Duodenal mucosa (tissue), 2 donors: ENCODE results near the gene IFNGR1.

Experiments
- H3K27ac ChIP-seq: one replicate; pipeline ENCODE4 v1.7.0; 2013; ENCODE audit warnings: low read depth, low read length
- H3K27me3 ChIP-seq, 2 donors: one replicate each; pipeline ENCODE4 v1.7.0; 2013; ENCODE audit warnings: low read length in 2 of 2, control low read depth in 1 of 2; ENCODE audit not compliant: insufficient read depth in 2 of 2, control insufficient read depth in 1 of 2
- H3K36me3 ChIP-seq, 2 donors: one replicate each; pipeline ENCODE4 v1.7.0; 2013; ENCODE audit warnings: low read length in 2 of 2, control low read depth in 1 of 2; ENCODE audit not compliant: insufficient read depth in 2 of 2, control insufficient read depth in 1 of 2
- H3K4me1 ChIP-seq, 2 donors: one replicate each; pipeline ENCODE4 v1.7.0; 2013; ENCODE audit warnings: low read length in 2 of 2, control low read depth in 1 of 2; ENCODE audit not compliant: insufficient read depth in 2 of 2, control insufficient read depth in 1 of 2
- H3K4me3 ChIP-seq, 2 donors: one replicate each; pipeline ENCODE4 v1.7.0; 2013; ENCODE audit warnings: low read length in 2 of 2, low read depth in 1 of 2
- H3K9ac ChIP-seq, 2 donors: one replicate each; pipeline ENCODE4 v1.7.0; 2013; ENCODE audit warnings: low read length in 2 of 2, low read depth in 1 of 2
- H3K9me3 ChIP-seq, 2 donors: one replicate each; pipeline ENCODE4 v1.7.0; 2013; ENCODE audit warnings: low read length in 2 of 2, control low read depth in 1 of 2; ENCODE audit not compliant: control insufficient read depth in 1 of 2

The IFNGR1 gene

GRCh38 chr6:137236581-137237355 lies 17.6 kb upstream of the IFNGR1 start:
- Histone ChIP-seq H3K4me1 (peaks cover 29 to 45% of the 10 kb centered on the region in 2 donors), H3K27me3 (no peaks in the 10 kb centered on the region), H3K4me3 (no peak overlapping the region), H3K9ac (no peak overlapping the region), H3K36me3 (no peaks in the 10 kb centered on the region), H3K27ac (no peak overlapping the region), H3K9me3 (no peaks in the 10 kb centered on the region)

DNA sequence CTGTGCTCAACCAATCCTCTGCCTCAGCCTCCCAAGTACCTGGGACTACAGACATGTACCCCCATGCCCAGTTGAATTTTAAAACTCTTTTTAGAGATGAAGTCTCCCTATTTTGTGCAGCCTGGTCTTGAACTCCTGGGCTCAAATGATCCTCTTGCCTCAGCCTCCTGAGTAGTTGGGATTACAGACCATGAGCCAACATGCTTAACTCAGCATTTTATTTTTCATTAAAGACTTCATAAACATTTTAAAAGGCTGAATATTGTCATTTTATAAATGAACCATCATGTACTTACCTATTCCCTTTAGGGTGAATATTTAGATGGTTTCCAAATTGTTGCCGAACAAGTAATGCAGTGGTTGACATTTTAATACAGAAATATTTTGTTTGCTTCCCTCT lies 16.5 kb upstream of the IFNGR1 start:
- Histone ChIP-seq H3K27ac (no peak overlapping the region), H3K36me3 (no peaks in the 10 kb centered on the region), H3K27me3 (no peaks in the 10 kb centered on the region), H3K4me3 (no peak overlapping the region), H3K9me3 (no peaks in the 10 kb centered on the region), H3K9ac (no peak overlapping the region), H3K4me1 (peaks cover 38 to 45% of the 10 kb centered on the region in 2 donors)

- peak overlapping the region; percentile 53 for H3K27ac ChIP-seq
- H3K9ac ChIP-seq, result peak overlapping the region in 1 of 2 donors; percentile 49
- peaks cover 39 to 50% of the 10 kb centered on the region in 2 donors for H3K4me1 ChIP-seq
- H3K27me3 ChIP-seq, result no peaks in the 10 kb centered on the region
- peak overlapping the region; percentile 29 to 50 for H3K4me3 ChIP-seq
- H3K9me3 ChIP-seq, result no peaks in the 10 kb centered on the region
- H3K36me3 ChIP-seq, result no peaks in the 10 kb centered on the region
These were observed 15.0 kb upstream of the IFNGR1 start for GRCh38 chr6:137233911-137234863.

DNA sequence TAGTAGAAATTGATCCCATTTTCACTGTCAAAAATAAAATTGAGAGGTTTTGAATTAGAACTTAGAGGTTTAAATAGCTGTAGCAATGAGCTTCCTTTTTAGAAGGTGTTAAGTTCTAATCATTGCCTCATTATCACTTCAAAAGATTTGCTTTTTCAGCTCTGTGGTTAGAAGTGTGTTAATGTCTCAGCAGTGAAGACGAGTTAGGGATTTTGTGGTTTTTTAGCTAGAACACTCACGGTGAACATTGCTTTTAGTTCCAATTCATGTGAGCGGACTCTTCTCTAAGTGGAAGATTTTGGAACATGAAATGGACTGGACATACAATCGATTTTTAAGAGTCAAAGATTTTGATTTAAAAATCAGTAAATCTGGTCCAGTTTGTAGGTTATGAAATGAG lies 12.7 kb upstream of the IFNGR1 start:
- no peak overlapping the region for H3K27ac ChIP-seq
- H3K9ac ChIP-seq, result no peak overlapping the region
- H3K36me3 ChIP-seq, result no peaks in the 10 kb centered on the region
- H3K27me3 ChIP-seq, result no peaks in the 10 kb centered on the region
- no peaks in the 10 kb centered on the region for H3K9me3 ChIP-seq
- no peak overlapping the region for H3K4me3 ChIP-seq
- H3K4me1 ChIP-seq, result peaks cover 51 to 52% of the 10 kb centered on the region in 2 donors

GRCh38 chr6:137230956-137231555 lies 11.9 kb upstream of the IFNGR1 start:
- Histone ChIP-seq H3K36me3 (no peaks in the 10 kb centered on the region), H3K27ac (peak overlapping the region; percentile 15), H3K4me1 (peaks cover 50 to 52% of the 10 kb centered on the region in 2 donors), H3K9ac (no peak overlapping the region), H3K27me3 (no peaks in the 10 kb centered on the region), H3K4me3 (no peak overlapping the region), H3K9me3 (no peaks in the 10 kb centered on the region)

- Histone ChIP-seq H3K9me3 (no peaks in the 10 kb centered on the region), H3K9ac (no peak overlapping the region), H3K36me3 (no peaks in the 10 kb centered on the region), H3K4me1 (peaks cover 50 to 52% of the 10 kb centered on the region in 2 donors), H3K4me3 (no peak overlapping the region), H3K27ac (no peak overlapping the region), H3K27me3 (no peaks in the 10 kb centered on the region)
These were observed 11.4 kb upstream of the IFNGR1 start for GRCh38 chr6:137230547-137230946.

DNA sequence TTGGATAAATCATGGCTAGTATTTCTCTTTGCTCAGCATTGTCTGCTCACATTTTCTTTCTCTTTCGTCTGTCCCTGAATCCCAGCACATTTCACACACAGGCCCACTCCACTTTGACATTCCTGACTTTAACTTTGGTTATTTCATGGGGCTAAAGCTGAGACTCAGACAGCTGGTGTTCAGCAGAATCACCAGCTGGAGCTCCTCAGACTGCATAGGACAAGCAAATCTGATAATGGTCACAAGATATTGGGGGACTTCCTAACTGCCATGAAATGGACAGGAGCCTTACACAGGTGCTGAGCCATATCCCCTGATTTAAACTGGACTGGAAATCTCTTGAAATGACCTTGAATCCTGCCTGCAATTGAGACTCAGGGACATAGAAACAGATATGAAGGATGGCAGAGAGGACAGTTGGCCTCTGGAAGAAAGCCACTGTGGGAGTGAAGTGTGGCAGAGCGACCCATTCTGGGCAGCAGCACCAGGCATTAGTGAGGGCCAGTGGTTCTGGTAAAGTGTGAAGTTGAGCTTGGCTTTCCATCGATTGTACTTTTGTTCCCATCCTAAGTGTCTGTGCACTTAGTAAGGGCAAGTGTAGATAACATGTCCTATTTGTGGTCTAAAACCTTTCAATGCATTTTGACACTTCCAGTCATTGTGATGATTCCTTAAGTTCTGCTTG lies 10.0 kb upstream of the IFNGR1 start:
- Histone ChIP-seq H3K27me3 (no peaks in the 10 kb centered on the region), H3K27ac (no peak overlapping the region), H3K9me3 (no peaks in the 10 kb centered on the region), H3K4me1 (peaks cover 40 to 44% of the 10 kb centered on the region in 2 donors), H3K4me3 (no peak overlapping the region), H3K36me3 (no peaks in the 10 kb centered on the region), H3K9ac (no peak overlapping the region)

DNA sequence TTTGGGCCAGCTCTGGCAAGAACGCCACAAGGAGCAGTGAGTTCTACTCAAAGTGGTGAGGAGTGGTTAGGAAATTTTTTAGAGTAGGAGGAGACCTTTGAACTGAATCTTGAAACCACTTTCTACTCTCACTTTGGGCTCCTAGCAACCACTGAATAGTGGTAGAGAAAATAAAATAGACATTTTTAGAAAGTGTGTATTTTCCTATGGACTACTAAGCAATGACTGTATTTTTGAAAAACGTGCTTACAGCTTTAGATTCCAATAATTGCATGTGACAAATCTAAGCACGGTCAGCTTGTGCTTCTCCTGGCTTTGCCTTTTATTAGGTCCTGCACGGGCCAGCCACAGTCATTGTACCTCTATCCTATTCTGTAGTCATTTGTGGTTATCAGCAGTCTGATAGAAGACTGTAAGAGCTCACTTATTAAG lies 8.7 kb upstream of the IFNGR1 start:
- Histone ChIP-seq H3K27me3 (no peaks in the 10 kb centered on the region), H3K4me1 (peaks cover 29 to 44% of the 10 kb centered on the region in 2 donors), H3K9ac (peak overlapping the region in 1 of 2 donors; percentile 19), H3K36me3 (no peaks in the 10 kb centered on the region), H3K9me3 (no peaks in the 10 kb centered on the region), H3K27ac (no peak overlapping the region), H3K4me3 (peak overlapping the region; percentile 8 to 19)

- Histone ChIP-seq H3K27me3 (no peaks in the 10 kb centered on the region), H3K36me3 (no peaks in the 10 kb centered on the region), H3K27ac (no peak overlapping the region), H3K9ac (no peak overlapping the region), H3K4me1 (peaks cover 29 to 44% of the 10 kb centered on the region in 2 donors), H3K9me3 (no peaks in the 10 kb centered on the region), H3K4me3 (no peak overlapping the region)
These were observed 7.5 kb upstream of the IFNGR1 start for GRCh38 chr6:137226697-137227096.
